NCI-H2171 (cell line): ENCODE results near the gene PPP2R1A.
A peak's percentile ranks its signal among the peaks of the same experiment; 100 is the strongest.

Experiments
- DNase-seq: peaks from one replicate; lab custom pipeline; 2025; lab: John Stamatoyannopoulos, UW

PPP2R1A gene

GRCh38 chr19:52189735-52190486, at the start of gene PPP2R1A:
Gene PPP2R1A, plus strand, starts transcription at chr19:52190052. Its CDS starts 45 bp downstream, at chr19:52190097.
- peak; percentile 100 for DNase-seq

DNA sequence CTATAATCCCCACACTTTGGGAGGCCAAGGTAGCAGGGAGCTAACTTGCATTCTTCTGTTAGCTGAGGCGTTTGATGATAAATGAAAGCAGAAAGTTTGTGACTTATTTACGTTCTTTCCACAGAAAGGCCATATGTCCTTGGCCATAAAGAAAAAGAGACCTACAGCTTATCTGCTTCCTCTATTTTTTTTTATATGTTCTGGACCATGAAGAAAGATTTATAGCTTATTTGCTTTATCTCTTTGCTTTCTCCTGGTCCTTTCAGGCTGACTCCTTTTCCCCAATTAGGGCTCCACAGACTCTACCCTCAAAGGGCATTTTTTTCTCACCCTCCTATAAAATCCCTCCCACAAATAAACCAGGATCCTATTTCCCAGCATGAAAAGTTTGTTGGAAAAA, 48.6 kb upstream of the PPP2R1A start:
- DNase-seq = no peak

GRCh38 chr19:52142001-52142595, 47.8 kb upstream of the PPP2R1A start:
- DNase-seq = no peak

GRCh38 chr19:52148256-52148655, 41.6 kb upstream of the PPP2R1A start:
- DNase-seq = no peak

DNA sequence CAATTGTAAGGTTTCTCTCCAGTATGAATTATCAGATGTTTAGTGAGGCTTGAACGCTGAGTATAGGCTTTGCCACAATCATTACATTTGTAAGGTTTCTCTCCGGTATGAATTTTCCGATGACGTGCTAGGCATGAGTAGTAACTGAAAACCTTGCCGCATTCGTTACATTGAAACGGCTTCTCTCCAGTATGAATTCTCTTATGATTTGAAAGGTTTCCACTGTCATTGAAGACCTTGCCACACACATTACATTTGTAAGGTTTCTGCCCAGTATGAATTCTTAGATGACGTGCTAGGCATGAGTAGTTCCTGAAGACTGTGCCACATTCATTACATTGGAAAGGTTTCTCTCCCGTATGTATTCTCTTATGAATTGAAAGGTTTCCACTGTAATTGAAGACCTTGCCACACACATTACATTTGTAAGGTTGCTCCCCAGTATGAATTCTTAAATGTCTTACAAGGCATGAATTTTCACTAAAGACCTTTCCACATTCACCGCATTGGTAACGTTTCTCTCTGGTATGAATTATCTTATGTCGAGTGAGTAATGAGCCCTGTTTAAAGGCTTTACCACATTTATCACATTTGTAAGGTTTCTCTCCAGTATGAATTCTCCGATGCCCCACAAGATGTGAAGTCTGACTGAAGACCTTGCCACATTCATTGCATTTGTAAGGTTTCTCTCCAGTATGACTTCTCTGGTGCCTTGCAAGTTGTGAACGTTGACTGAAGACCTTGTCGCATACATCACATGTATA, 34.1 kb upstream of the PPP2R1A start:
- DNase-seq = no peak

GRCh38 chr19:52170304-52170703, 19.5 kb upstream of the PPP2R1A start:
- DNase-seq = no peak

GRCh38 chr19:52170863-52171320, 19.0 kb upstream of the PPP2R1A start:
- no peak for DNase-seq

DNA sequence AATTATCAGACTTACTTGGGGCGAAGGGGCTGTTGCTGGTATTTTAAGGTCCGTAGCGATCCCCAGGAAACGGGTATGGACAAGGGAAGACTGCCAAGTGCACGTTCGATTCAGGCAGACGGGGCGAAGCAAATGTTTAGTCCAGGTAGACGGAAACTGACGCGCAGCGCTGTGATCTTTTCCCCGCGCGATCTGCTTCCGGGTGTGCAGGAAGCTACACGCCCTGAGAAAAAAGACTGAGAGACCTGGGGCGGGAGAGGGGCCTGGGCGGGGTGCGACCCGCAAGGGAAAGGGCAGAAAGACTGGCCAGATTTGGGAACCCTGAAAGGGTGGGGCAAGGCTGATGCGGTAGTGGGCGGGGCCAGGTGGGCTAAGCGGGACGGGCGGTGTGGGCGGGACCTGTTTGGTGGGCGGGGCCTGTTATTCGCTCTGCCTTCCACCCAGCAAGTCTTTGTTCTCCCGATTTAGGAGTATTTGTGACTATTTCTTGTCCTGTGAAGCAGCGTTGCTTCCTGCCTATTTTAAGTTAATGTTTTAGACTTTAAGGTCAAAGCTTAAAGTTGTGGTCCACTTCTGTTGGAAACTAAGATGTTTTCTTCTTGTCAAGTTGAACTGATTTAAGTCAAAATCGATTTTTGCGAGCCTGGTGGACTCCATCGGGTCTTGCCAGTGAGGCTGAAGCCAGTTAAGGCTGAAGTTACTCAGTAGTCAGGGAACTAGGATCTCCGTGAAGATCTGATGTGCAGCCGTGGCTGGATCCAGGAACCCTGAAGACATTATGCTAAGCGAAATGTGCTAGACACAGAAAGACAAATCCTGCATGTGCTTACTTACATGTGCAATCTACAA, 18.3 kb upstream of the PPP2R1A start, which contains the start of gene ZNF836:
ZNF836 (minus strand) TSS at position 301 of the 849 bp plus-strand sequence. CDS start 3,549 bp downstream, outside the sequence.
- peak; percentile 56 for DNase-seq

GRCh38 chr19:52172347-52172746, 17.5 kb upstream of the PPP2R1A start:
- DNase-seq = no peak

- no peak for DNase-seq
These were observed 13.3 kb upstream of the PPP2R1A start for GRCh38 chr19:52176574-52176973.

GRCh38 chr19:52187407-52187806, 2.4 kb upstream of the PPP2R1A start:
- DNase-seq = no peak

DNA sequence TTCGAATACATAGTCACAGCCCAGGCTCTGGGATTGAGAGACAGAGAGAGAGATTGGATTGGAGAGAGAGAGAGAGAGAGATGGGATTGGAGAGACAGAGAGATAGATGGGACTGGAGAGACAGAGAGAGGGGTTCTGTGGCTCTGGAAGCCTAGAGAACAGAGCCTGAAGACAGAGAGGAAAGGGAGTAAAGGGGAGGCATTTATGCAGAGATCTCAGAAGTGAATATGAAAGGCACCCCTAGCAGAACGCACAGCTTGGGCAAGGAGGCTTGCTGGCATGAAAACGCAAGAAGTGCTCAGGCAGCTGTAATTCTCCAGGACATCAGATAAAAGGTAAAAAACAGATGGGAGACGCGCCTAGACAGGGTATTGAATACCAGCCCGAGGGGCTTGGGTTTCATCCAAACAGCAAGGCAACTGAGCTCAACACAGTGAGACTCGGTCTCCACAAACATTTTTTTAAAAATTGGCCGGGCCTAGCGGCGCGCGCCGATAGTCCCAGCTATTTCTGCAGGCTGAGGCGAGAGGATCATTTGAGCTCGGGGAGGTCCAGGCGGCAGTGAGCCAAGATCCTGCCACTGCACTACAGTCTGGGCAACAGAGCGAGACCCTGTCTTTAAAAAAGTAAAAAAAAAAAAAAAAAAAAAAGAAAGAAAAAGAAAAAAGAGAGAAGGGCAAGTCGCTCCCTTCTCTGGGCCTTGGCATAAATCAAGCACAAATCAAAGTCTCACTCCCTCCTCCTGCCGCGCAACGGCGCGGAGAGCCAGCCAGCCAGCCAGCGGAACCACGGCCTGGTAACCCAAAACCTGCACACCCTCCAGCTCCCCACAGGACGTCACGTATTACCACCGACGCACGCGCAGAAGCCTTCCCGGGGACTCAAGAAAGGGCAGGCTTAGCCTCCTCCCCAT, 774 bp upstream of the PPP2R1A start:
- peak; percentile 80 for DNase-seq

- no peak for DNase-seq
These were observed 838 bp downstream of the PPP2R1A start for GRCh38 chr19:52190487-52191293.

GRCh38 chr19:52191389-52191788, 1.5 kb downstream of the PPP2R1A start:
- no peak for DNase-seq

GRCh38 chr19:52191951-52192350, 2.1 kb downstream of the PPP2R1A start:
- no peak for DNase-seq

DNA sequence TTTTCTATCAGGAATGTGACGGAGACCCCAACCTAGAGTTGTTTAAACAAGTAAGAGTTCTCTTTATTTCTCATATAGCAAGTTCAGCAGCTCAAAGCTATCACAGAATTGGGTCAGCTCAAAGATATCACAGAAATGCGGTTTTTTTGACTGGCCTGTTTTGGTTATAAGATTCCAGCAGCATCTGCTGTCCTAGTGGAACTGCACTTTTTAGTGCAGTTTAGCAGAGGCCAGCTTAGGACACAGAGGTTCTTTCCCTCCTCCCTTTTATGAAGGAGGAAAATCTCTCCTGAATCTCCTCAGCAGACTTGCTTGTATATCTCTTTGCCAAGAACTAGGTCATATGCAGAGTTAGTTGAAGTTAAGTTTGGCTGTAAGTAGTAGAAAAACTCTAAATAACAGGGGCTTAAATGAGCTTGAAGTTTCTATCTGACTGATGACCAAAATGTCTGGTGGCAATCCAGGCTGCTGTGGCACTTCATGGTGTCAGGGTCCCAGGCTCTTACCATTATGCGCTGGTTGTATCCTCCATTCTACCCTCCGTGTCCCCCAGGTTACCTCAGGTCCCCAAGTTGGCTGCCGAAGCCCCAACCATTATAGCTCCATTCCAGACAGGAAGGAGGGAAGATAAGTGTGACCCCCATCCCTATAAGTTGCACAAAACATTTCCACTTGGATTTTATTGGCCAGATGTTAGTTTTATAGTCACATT, 6.6 kb downstream of the PPP2R1A start:
- DNase-seq = no peak

GRCh38 chr19:52197964-52198363, 8.1 kb downstream of the PPP2R1A start:
- DNase-seq = no peak

DNA sequence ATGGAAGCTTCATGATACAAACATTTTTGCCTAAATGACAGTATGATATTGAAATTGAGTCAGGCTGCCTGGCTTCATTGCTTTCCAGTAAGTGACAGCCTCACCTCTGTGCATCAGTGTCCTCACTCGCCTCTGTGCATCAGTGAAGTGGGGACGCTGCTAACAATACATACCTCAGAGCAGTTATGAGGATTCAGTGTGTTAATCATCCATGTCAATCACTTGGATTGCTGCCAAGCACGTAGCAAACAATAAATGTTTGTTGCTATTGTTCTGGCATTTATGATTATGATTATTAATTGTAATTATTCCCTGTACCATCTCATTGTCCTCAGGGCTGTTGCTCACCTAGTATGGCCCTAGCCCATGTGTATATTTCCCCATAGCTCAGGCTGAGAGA, 8.8 kb downstream of the PPP2R1A start:
- DNase-seq = no peak

GRCh38 chr19:52200044-52200443, 10.2 kb downstream of the PPP2R1A start:
- DNase-seq = no peak
